GM23338 (cell line): ENCODE measurements around the gene ARF3. TPM values are rescaled to one million over a fixed set of nuclear protein-coding genes. Genes with fewer than 3 reads are reported as not detected.

Source experiments
- ATAC-seq: fragments of 200-7000 bp; cut with Tn5 transposase; 3 replicates; pipeline ENCODE4 v1.9.1; 2020
- DNase-seq: peaks from one replicate; pipeline ENCODE4 v3.0.0-alpha.2; 2015; ENCODE audit warnings: low spot score
- H2AFZ ChIP-seq: fragments of 200-600 bp; sonication (generic); 2 replicates; pipeline ENCODE4 v1.8.0; 2016; ENCODE audit warnings: antibody characterized with exemption, mild to moderate bottlenecking, moderate library complexity
- H3F3A ChIP-seq: fragments of 200-600 bp; sonication (generic); replicated peaks from 2 replicates; pipeline ENCODE4 v1.8.0; 2017; ENCODE audit warnings: antibody characterized with exemption, mixed run types, low read depth
- H3K27ac ChIP-seq: fragments of 200-600 bp; sonication (generic); 2 replicates; pipeline ENCODE4 v1.6.1; 2016; ENCODE audit warnings: low read depth
- H3K27me3 ChIP-seq: fragments of 200-600 bp; sonication (generic); 2 replicates; pipeline ENCODE4 v1.8.0; 2016; ENCODE audit warnings: mild to moderate bottlenecking, mixed run types, moderate library complexity; ENCODE audit not compliant: insufficient read depth
- H3K36me3 ChIP-seq: fragments of 200-600 bp; sonication (generic); 2 replicates; pipeline ENCODE4 v1.8.0; 2016; ENCODE audit warnings: mild to moderate bottlenecking; ENCODE audit not compliant: insufficient read depth
- H3K4me1 ChIP-seq: fragments of 200-600 bp; sonication (generic); 2 replicates; pipeline ENCODE4 v1.8.0; 2016; ENCODE audit warnings: mild to moderate bottlenecking, moderate library complexity; ENCODE audit not compliant: insufficient read depth
- H3K4me2 ChIP-seq: fragments of 200-600 bp; sonication (generic); 2 replicates; pipeline ENCODE4 v1.7.1; 2017; ENCODE audit warnings: mixed run types
- H3K4me3 ChIP-seq: fragments of 200-600 bp; sonication (generic); 2 replicates; pipeline ENCODE4 v1.6.1; 2016; ENCODE audit warnings: mixed run types
- H3K79me2 ChIP-seq: fragments of 200-600 bp; sonication (generic); replicated peaks from 2 replicates; pipeline ENCODE4 v1.8.0; 2017; ENCODE audit warnings: mild to moderate bottlenecking; ENCODE audit not compliant: insufficient read depth
- H3K9me2 ChIP-seq: fragments of 200-600 bp; sonication (generic); 2 replicates; pipeline ENCODE4 v1.8.0; 2017; ENCODE audit not compliant: insufficient read depth
- H4K20me1 ChIP-seq: fragments of 200-600 bp; sonication (generic); replicated peaks from 2 replicates; pipeline ENCODE4 v1.8.0; 2017; ENCODE audit warnings: mild to moderate bottlenecking; ENCODE audit not compliant: insufficient read depth
- H3K27ac Mint-ChIP-seq: 2 replicates; pipeline ENCODE4 v1.8.0; 2020; ENCODE audit warnings: inconsistent platforms, mild to moderate bottlenecking, moderate library complexity, mixed read lengths
- H3K27me3 Mint-ChIP-seq: 3 replicates; pipeline ENCODE4 v1.8.0; 2022; ENCODE audit warnings: low read depth, mild to moderate bottlenecking, moderate library complexity, mixed read lengths, inconsistent platforms; ENCODE audit not compliant: insufficient read depth, poor library complexity
- H3K36me3 Mint-ChIP-seq: 3 replicates; pipeline ENCODE4 v1.8.0; 2021; ENCODE audit warnings: low read depth, mild to moderate bottlenecking, inconsistent platforms, moderate library complexity, mixed read lengths
- H3K4me1 Mint-ChIP-seq: 3 replicates; pipeline ENCODE4 v1.8.0; 2020; ENCODE audit warnings: mild to moderate bottlenecking, inconsistent platforms, mixed read lengths
- H3K4me3 Mint-ChIP-seq: 3 replicates; pipeline ENCODE4 v1.8.0; 2021; ENCODE audit warnings: moderate library complexity, mild to moderate bottlenecking, inconsistent platforms, mixed read lengths
- H3K9me3 Mint-ChIP-seq: 3 replicates; pipeline ENCODE4 v1.8.0; 2020; ENCODE audit warnings: moderate library complexity, mild to moderate bottlenecking, inconsistent platforms, mixed read lengths
- EZH2 ChIP-seq: fragments of 200-600 bp; sonication (generic); IDR thresholded peaks from one replicate; pipeline ENCODE4 v1.8.0; 2017; ENCODE audit warnings: antibody characterized with exemption, mild to moderate bottlenecking, low read depth; ENCODE audit not compliant: unreplicated experiment
- EZH2phosphoT487 ChIP-seq: fragments of 200-600 bp; sonication (generic); IDR thresholded peaks from one replicate; pipeline ENCODE4 v1.8.1; 2018; ENCODE audit warnings: antibody characterized with exemption; ENCODE audit not compliant: unreplicated experiment
- JUNB ChIP-seq: IDR thresholded peaks from one replicate; pipeline ENCODE4 v1.6.1; 2016; ENCODE audit warnings: antibody characterized with exemption; ENCODE audit not compliant: unreplicated experiment
- NANOG ChIP-seq: IDR thresholded peaks from 2 replicates; pipeline ENCODE4 v1.6.1; 2016; ENCODE audit warnings: antibody characterized with exemption, borderline replicate concordance
- POLR2AphosphoS5 ChIP-seq: IDR thresholded peaks from 2 replicates; pipeline ENCODE4 v1.6.1; 2016; ENCODE audit warnings: antibody characterized with exemption, low read depth
- STAT1 ChIP-seq: IDR thresholded peaks from one replicate; pipeline ENCODE4 v1.6.1; 2016; ENCODE audit warnings: antibody characterized with exemption; ENCODE audit not compliant: unreplicated experiment
- ZNF331 ChIP-seq: fragments of 250-450 bp; sonication (Bioruptor Pico); IDR thresholded peaks from 2 replicates; pipeline ENCODE4 v1.5.0; 2020; ENCODE audit warnings: low read depth, mild to moderate bottlenecking, moderate library complexity
- polyA plus RNA-seq: library from polyadenylated mRNA; unstranded; fragments of >200 nt; fragmentation: Nextera tagmentation; extraction: Ambion mirVana; gene quantifications from 2 replicates; pipeline ENCODE4 v1.2.1, GENCODE V29; 2016
- total RNA-seq: library from RNA; depleted of rRNA; stranded (reverse); fragments of >200 nt; shearing (Covaris generic); gene quantifications from 2 replicates; pipeline ENCODE4 v1.2.3, GENCODE V29; 2014
- TF ChIP-seq, protein P1 (sequence below): fragments of 250-450 bp; sonication (Bioruptor Pico); IDR thresholded peaks from 2 replicates; pipeline ENCODE4 v1.5.0; 2020; ENCODE audit warnings: mild to moderate bottlenecking, moderate library complexity
- TF ChIP-seq, protein P2 (sequence below): IDR thresholded peaks from one replicate; pipeline ENCODE4 v1.6.1; 2018; ENCODE audit warnings: antibody characterized with exemption; ENCODE audit not compliant: unreplicated experiment

The ARF3 gene
- total and polyA plus RNA-seq, 2 experiments from 2014 or later: 53.9 to 125 TPM

DNA sequence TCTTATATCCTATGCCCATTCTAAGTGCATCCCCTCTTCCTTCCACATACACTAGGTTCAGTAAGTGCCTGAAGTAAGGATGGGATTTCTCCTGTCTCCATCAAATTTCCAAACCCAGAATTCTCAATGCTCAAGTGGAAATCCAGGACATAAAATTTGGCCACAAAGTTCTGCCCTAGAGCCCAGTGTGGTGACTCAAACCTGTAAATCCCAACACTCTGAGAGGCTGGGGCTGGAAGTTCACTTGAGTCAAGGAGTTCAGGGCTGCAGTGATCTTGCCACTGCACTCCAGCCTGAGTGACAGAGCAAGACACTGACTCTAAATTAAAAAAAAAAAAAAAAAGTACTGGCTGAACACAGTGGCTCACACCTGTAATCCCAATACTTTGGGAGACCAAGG, 4.5 kb upstream of the ARF3 start:
- no peaks in the 10 kb centered on the region for H3K9me2 ChIP-seq
- H3K27ac ChIP-seq: no peak overlapping the region
- no peak overlapping the region for H2AFZ ChIP-seq
- DNase-seq (no peak), ATAC-seq (no peak)
- peaks cover 17% of the 10 kb centered on the region for H3F3A ChIP-seq
- no peak overlapping the region for H3K4me2 ChIP-seq
- TF ChIP-seq STAT1 (no peak), NANOG (no peak), JUNB (no peak), EZH2 (no peak)
- TF ChIP-seq, protein P1, sequence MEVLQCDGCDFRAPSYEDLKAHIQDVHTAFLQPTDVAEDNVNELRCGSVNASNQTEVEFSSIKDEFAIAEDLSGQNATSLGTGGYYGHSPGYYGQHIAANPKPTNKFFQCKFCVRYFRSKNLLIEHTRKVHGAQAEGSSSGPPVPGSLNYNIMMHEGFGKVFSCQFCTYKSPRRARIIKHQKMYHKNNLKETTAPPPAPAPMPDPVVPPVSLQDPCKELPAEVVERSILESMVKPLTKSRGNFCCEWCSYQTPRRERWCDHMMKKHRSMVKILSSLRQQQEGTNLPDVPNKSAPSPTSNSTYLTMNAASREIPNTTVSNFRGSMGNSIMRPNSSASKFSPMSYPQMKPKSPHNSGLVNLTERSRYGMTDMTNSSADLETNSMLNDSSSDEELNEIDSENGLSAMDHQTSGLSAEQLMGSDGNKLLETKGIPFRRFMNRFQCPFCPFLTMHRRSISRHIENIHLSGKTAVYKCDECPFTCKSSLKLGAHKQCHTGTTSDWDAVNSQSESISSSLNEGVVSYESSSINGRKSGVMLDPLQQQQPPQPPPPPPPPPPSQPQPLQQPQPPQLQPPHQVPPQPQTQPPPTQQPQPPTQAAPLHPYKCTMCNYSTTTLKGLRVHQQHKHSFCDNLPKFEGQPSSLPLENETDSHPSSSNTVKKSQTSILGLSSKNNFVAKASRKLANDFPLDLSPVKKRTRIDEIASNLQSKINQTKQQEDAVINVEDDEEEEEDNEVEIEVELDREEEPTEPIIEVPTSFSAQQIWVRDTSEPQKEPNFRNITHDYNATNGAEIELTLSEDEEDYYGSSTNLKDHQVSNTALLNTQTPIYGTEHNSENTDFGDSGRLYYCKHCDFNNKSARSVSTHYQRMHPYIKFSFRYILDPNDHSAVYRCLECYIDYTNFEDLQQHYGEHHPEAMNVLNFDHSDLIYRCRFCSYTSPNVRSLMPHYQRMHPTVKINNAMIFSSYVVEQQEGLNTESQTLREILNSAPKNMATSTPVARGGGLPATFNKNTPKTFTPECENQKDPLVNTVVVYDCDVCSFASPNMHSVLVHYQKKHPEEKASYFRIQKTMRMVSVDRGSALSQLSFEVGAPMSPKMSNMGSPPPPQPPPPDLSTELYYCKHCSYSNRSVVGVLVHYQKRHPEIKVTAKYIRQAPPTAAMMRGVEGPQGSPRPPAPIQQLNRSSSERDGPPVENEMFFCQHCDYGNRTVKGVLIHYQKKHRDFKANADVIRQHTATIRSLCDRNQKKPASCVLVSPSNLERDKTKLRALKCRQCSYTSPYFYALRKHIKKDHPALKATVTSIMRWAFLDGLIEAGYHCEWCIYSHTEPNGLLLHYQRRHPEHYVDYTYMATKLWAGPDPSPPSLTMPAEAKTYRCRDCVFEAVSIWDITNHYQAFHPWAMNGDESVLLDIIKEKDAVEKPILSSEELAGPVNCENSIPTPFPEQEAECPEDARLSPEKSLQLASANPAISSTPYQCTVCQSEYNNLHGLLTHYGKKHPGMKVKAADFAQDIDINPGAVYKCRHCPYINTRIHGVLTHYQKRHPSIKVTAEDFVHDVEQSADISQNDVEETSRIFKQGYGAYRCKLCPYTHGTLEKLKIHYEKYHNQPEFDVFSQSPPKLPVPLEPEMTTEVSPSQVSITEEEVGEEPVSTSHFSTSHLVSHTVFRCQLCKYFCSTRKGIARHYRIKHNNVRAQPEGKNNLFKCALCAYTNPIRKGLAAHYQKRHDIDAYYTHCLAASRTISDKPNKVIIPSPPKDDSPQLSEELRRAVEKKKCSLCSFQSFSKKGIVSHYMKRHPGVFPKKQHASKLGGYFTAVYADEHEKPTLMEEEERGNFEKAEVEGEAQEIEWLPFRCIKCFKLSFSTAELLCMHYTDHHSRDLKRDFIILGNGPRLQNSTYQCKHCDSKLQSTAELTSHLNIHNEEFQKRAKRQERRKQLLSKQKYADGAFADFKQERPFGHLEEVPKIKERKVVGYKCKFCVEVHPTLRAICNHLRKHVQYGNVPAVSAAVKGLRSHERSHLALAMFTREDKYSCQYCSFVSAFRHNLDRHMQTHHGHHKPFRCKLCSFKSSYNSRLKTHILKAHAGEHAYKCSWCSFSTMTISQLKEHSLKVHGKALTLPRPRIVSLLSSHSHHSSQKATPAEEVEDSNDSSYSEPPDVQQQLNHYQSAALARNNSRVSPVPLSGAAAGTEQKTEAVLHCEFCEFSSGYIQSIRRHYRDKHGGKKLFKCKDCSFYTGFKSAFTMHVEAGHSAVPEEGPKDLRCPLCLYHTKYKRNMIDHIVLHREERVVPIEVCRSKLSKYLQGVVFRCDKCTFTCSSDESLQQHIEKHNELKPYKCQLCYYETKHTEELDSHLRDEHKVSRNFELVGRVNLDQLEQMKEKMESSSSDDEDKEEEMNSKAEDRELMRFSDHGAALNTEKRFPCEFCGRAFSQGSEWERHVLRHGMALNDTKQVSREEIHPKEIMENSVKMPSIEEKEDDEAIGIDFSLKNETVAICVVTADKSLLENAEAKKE (CRISPR knock-in tag): no peak
- H3K27ac Mint-ChIP-seq: no peak overlapping the region
- peaks cover 17% of the 10 kb centered on the region for H3K27me3 Mint-ChIP-seq
- H3K4me3 ChIP-seq: no peak overlapping the region
- H3K9me3 Mint-ChIP-seq: no peaks in the 10 kb centered on the region; the same call in 2 of the 3 replicates
- peaks cover 4% of the 10 kb centered on the region; the same call in 1 of the 2 replicates for H3K79me2 ChIP-seq
- H4K20me1 ChIP-seq: no peaks in the 10 kb centered on the region
- peaks cover 25% of the 10 kb centered on the region for H3K4me1 ChIP-seq
- H3K4me3 Mint-ChIP-seq: no peak overlapping the region; the same call in 2 of the 3 replicates
- no peaks in the 10 kb centered on the region for H3K36me3 ChIP-seq
- H3K4me1 Mint-ChIP-seq: peaks cover 35% of the 10 kb centered on the region
- H3K36me3 Mint-ChIP-seq: no peaks in the 10 kb centered on the region
- H3K27me3 ChIP-seq: peaks cover 13% of the 10 kb centered on the region

DNA sequence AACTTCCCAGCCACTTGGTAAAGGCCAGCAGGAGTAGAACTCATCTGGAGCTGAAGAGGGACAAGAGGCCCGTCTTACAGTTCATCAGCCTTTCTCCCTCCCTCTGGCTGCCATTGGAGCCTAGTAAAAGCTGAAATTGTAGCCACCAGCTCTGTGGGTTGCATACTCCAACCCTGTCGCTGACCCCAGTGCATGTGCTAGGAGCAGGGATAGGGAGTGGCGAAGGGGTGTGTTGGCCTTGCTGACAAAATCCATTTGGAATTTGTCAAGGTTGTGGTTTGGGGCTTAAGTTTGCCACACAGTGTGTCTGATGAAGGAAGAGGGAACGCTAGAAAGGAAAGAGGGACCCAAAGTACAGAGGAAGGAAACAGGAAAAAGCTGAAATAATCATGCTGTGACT, 4.0 kb upstream of the ARF3 start:
- no peak overlapping the region for H3K27ac ChIP-seq
- H3K27ac Mint-ChIP-seq: no peak overlapping the region
- H4K20me1 ChIP-seq: no peaks in the 10 kb centered on the region
- DNase-seq (no peak), ATAC-seq (no peak)
- no peaks in the 10 kb centered on the region for H3K36me3 ChIP-seq
- peaks cover 9% of the 10 kb centered on the region for H3K27me3 ChIP-seq
- no peak overlapping the region for H3K4me2 ChIP-seq
- no peaks in the 10 kb centered on the region; the same call in 2 of the 3 replicates for H3K9me3 Mint-ChIP-seq
- peaks cover 18% of the 10 kb centered on the region for H3K27me3 Mint-ChIP-seq
- no peak overlapping the region for H3K4me3 ChIP-seq
- no peaks in the 10 kb centered on the region for H3K9me2 ChIP-seq
- H3K36me3 Mint-ChIP-seq: no peaks in the 10 kb centered on the region; the same call in 1 of the 3 replicates
- H3K4me3 Mint-ChIP-seq: no peak overlapping the region
- peaks cover 6% of the 10 kb centered on the region; the same call in 1 of the 2 replicates for H3K79me2 ChIP-seq
- peaks cover 20% of the 10 kb centered on the region for H3K4me1 ChIP-seq
- H3F3A ChIP-seq: peaks cover 15% of the 10 kb centered on the region
- peaks cover 32% of the 10 kb centered on the region for H3K4me1 Mint-ChIP-seq
- no peak overlapping the region for H2AFZ ChIP-seq
- TF ChIP-seq, protein P2, sequence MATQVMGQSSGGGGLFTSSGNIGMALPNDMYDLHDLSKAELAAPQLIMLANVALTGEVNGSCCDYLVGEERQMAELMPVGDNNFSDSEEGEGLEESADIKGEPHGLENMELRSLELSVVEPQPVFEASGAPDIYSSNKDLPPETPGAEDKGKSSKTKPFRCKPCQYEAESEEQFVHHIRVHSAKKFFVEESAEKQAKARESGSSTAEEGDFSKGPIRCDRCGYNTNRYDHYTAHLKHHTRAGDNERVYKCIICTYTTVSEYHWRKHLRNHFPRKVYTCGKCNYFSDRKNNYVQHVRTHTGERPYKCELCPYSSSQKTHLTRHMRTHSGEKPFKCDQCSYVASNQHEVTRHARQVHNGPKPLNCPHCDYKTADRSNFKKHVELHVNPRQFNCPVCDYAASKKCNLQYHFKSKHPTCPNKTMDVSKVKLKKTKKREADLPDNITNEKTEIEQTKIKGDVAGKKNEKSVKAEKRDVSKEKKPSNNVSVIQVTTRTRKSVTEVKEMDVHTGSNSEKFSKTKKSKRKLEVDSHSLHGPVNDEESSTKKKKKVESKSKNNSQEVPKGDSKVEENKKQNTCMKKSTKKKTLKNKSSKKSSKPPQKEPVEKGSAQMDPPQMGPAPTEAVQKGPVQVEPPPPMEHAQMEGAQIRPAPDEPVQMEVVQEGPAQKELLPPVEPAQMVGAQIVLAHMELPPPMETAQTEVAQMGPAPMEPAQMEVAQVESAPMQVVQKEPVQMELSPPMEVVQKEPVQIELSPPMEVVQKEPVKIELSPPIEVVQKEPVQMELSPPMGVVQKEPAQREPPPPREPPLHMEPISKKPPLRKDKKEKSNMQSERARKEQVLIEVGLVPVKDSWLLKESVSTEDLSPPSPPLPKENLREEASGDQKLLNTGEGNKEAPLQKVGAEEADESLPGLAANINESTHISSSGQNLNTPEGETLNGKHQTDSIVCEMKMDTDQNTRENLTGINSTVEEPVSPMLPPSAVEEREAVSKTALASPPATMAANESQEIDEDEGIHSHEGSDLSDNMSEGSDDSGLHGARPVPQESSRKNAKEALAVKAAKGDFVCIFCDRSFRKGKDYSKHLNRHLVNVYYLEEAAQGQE: no peak
- no peak for TF ChIP-seq ZNF331 (CRISPR knock-in tag)
- no peak for TF ChIP-seq POLR2AphosphoS5
- no peak for TF ChIP-seq EZH2
- TF ChIP-seq JUNB: no peak
- no peak for TF ChIP-seq EZH2phosphoT487
